ENCODE data around the gene CNPY1.

Gene CNPY1

GRCh38 chr7:155545348-155545747 lies 1.0 kb downstream of the CNPY1 start:
- no peak overlapping the region for H3K4me3 ChIP-seq (ENCODE audit: low read depth, low read length)
- no peak for DNase-seq (ENCODE audit: low read depth, low spot score)
- no peak for TF ChIP-seq CTCF (IDR thresholded peaks at IDR 0.05; ENCODE audit: low read depth, low read length)
- in situ Hi-C loops (cut with HindIII; ENCODE audit: low sequenced_read_pairs): no loop called here

- H3K4me3 ChIP-seq (ENCODE audit: low read depth, low read length): no peak overlapping the region
- in situ Hi-C loops (cut with HindIII; ENCODE audit: low sequenced_read_pairs): no loop called here
- no peak for TF ChIP-seq CTCF (IDR thresholded peaks at IDR 0.05; ENCODE audit: low read depth, low read length)
- DNase-seq (ENCODE audit: low read depth, low spot score): no peak
These were observed 1.9 kb downstream of the CNPY1 start for GRCh38 chr7:155544485-155544884.

DNA sequence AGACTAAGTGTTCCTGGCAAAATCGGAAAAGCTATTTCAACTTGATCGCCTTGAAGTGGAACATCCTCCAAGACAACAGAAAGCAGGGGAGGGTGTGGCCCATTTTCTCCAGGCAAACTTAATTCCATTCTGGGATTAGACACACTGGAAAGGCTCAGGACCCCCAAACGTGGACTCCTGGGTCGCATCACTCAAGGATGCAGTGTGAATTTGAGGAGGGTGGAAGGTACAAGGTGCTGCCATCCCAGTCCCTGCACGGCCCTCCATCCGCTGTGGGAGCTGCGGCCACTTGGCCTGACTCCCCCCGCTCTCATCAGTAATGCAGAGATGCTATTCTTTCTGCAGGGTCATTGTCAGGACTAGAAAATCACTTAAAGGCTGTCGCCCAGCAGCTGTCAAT lies 2.4 kb downstream of the CNPY1 start:
- in situ Hi-C loops (cut with HindIII; ENCODE audit: low sequenced_read_pairs): no loop called here
- no peak overlapping the region for H3K4me3 ChIP-seq (ENCODE audit: low read depth, low read length)
- no peak for TF ChIP-seq CTCF (IDR thresholded peaks at IDR 0.05; ENCODE audit: low read depth, low read length)
- no peak for DNase-seq (ENCODE audit: low read depth, low spot score)

DNA sequence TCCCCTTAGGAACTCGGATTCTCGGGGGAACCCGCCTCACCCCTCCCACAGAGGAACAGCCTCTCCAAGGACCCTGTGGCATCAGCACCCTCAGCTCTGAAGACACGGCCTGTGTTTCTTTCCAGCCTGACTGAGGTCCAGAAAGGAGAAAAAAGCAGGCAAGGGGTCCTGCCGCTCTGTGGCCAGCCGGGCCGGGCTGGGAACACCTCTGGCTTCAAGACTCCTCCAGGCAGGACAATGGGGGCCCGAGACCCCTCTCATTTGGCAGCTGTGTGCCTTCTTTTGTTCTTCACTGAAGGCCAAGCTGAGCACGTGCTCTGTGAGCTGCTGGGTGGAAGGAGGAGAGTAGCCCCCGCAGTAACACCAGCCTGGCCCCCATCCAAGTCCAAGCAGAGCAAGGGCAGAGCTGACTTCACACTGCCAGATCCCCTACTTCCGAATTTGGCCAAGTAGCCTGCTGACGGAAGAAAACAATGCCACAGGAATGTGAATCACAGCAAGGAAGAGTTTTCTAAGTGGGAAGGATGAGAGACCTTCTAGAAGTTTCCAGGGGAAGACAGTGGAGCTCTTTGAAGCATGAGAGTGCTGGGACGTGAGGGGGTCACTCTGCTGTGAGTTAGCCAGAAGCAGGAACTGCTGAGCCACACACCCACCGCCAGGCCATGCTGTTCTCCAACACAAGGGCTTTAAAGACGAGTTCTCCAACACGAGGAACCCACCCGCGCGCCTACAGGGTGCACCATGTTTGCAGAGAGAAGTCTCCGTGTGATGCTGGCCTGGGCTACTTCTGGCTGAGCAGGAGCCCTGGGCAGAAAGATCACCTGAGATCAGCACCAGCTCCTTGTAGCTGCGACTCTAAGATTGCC lies 3.1 kb downstream of the CNPY1 start:
- no peak overlapping the region for H3K4me3 ChIP-seq (ENCODE audit: low read depth, low read length)
- no peak for DNase-seq (ENCODE audit: low read depth, low spot score)
- no peak for TF ChIP-seq CTCF (IDR thresholded peaks at IDR 0.05; ENCODE audit: low read depth, low read length)
- in situ Hi-C loops (cut with HindIII; ENCODE audit: low sequenced_read_pairs): no loop called here

GRCh38 chr7:155541986-155542675 lies 4.2 kb downstream of the CNPY1 start:
- H3K4me3 ChIP-seq (ENCODE audit: low read depth, low read length): no peak overlapping the region
- in situ Hi-C loops (cut with HindIII; ENCODE audit: low sequenced_read_pairs): no loop called here
- no peak for DNase-seq (ENCODE audit: low read depth, low spot score)
- TF ChIP-seq CTCF (IDR thresholded peaks at IDR 0.05; ENCODE audit: low read depth, low read length): no peak

DNA sequence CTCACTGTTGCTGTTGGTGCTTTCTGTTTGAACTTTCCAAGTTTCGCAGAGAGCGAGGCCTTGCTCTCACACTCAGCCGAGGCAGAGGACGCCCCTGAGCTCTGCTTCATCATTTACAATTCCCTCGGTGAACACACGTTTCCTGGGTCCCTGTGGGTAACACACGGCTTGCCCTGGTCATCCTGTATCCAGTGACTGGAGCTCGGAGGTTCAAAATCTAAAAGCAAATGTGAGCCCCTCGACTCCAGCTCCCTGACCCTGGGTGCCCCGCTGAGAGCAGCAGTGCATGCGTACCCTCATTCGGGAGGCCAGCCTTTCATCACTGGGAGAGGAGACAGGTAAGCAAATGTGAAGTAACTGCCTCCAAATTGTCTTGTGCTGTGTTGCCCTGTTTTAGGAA lies 5.8 kb downstream of the CNPY1 start:
- no peak for TF ChIP-seq CTCF (IDR thresholded peaks at IDR 0.05; ENCODE audit: low read depth, low read length)
- in situ Hi-C loops (cut with HindIII; ENCODE audit: low sequenced_read_pairs): no loop called here
- H3K4me3 ChIP-seq (ENCODE audit: low read depth, low read length): no peak overlapping the region
- no peak for DNase-seq (ENCODE audit: low read depth, low spot score)
